ENCODE measurements around the gene SAP25. TPM values are rescaled to one million over a fixed set of nuclear protein-coding genes. Genes with fewer than 3 reads are reported as not detected.
A peak's percentile ranks its signal among the peaks of the same experiment; 100 is the strongest.

The SAP25 gene
- total RNA-seq, 1 experiment from 2014 or later: 3.0 TPM

GRCh38 chr7:100585511-100586265 lies 12.0 kb upstream of the SAP25 start, which contains the start of gene LRCH4:
TSS of gene LRCH4 (minus strand) at chr7:100586129. CDS start at chr7:100586100, 29 bp downstream.
- Histone ChIP-seq H3K4me1 (ENCODE audit: control insufficient read depth, insufficient read depth, low read length) (peaks cover 12% of the 10 kb centered on the region), H3K4me3 (ENCODE audit: low read depth in 2 of 2, low read length in 2 of 2) (peak within 1 kb of the TSS; percentile 89 to 93), H3K27me3 (ENCODE audit: control insufficient read depth, insufficient read depth, low read length) (no peaks in the 10 kb centered on the region), H3K9me3 (ENCODE audit: control insufficient read depth, insufficient read depth, low read depth, low read length) (no peaks in the 10 kb centered on the region), H3K27ac (ENCODE audit: low read length) (peak within 1 kb of the TSS; percentile 86), H3K36me3 (ENCODE audit: control insufficient read depth, insufficient read depth, low read length) (peaks cover 9% of the 10 kb centered on the region; the same call in 1 of the 2 replicates)
- DNase-seq (ENCODE audit: low read depth, low spot score) (no peak), ATAC-seq (peak; percentile 64)
- ChIA-PET CTCF (interaction anchor here (0.6 to 1.1 kb wide), 5 partner anchors 17 to 267 kb away, joined by 3 to 4 read pairs (median 3); partner anchors contain the start of gene SLC12A9), POLR2A (interaction anchor here (0.6 kb wide), 4 partner anchors 12 to 91 kb away, joined by 3 to 12 read pairs (median 6); no protein-coding TSS in a partner anchor)
- peak; percentile 94 for TF ChIP-seq POLR2AphosphoS5 (IDR thresholded peaks at IDR 0.05; ENCODE audit: low read depth, low read length)
- no peak for TF ChIP-seq TCF7L2 (IDR thresholded peaks at IDR 0.05; ENCODE audit: low read depth, low read length)
- TF ChIP-seq, protein P1, sequence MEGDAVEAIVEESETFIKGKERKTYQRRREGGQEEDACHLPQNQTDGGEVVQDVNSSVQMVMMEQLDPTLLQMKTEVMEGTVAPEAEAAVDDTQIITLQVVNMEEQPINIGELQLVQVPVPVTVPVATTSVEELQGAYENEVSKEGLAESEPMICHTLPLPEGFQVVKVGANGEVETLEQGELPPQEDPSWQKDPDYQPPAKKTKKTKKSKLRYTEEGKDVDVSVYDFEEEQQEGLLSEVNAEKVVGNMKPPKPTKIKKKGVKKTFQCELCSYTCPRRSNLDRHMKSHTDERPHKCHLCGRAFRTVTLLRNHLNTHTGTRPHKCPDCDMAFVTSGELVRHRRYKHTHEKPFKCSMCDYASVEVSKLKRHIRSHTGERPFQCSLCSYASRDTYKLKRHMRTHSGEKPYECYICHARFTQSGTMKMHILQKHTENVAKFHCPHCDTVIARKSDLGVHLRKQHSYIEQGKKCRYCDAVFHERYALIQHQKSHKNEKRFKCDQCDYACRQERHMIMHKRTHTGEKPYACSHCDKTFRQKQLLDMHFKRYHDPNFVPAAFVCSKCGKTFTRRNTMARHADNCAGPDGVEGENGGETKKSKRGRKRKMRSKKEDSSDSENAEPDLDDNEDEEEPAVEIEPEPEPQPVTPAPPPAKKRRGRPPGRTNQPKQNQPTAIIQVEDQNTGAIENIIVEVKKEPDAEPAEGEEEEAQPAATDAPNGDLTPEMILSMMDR (IDR thresholded peaks at IDR 0.05): no peak
- peak; percentile 90; the same call in 1 of the 2 replicates for TF ChIP-seq SIN3A (IDR thresholded peaks at IDR 0.05; ENCODE audit: borderline replicate concordance, insufficient read depth, low read depth, low read length)
- TF ChIP-seq, protein P2, sequence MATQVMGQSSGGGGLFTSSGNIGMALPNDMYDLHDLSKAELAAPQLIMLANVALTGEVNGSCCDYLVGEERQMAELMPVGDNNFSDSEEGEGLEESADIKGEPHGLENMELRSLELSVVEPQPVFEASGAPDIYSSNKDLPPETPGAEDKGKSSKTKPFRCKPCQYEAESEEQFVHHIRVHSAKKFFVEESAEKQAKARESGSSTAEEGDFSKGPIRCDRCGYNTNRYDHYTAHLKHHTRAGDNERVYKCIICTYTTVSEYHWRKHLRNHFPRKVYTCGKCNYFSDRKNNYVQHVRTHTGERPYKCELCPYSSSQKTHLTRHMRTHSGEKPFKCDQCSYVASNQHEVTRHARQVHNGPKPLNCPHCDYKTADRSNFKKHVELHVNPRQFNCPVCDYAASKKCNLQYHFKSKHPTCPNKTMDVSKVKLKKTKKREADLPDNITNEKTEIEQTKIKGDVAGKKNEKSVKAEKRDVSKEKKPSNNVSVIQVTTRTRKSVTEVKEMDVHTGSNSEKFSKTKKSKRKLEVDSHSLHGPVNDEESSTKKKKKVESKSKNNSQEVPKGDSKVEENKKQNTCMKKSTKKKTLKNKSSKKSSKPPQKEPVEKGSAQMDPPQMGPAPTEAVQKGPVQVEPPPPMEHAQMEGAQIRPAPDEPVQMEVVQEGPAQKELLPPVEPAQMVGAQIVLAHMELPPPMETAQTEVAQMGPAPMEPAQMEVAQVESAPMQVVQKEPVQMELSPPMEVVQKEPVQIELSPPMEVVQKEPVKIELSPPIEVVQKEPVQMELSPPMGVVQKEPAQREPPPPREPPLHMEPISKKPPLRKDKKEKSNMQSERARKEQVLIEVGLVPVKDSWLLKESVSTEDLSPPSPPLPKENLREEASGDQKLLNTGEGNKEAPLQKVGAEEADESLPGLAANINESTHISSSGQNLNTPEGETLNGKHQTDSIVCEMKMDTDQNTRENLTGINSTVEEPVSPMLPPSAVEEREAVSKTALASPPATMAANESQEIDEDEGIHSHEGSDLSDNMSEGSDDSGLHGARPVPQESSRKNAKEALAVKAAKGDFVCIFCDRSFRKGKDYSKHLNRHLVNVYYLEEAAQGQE (IDR thresholded peaks at IDR 0.05; ENCODE audit: insufficient read depth in 1 of 2, low read depth in 2 of 2, low read length in 1 of 2): peak in 1 of 2 experiments; percentile 59; a peak in 1 of 4 replicates
- in situ Hi-C loops (cut with HindIII; ENCODE audit: low pct_unique_long_range_greater_than_20kb, low sequenced_read_pairs): no loop called here
- BruUV-seq (replicated peaks): no TSS peak
- intact Hi-C loops (cut with micrococcal nuclease; ENCODE audit: unreplicated experiment): no loop called here

DNA sequence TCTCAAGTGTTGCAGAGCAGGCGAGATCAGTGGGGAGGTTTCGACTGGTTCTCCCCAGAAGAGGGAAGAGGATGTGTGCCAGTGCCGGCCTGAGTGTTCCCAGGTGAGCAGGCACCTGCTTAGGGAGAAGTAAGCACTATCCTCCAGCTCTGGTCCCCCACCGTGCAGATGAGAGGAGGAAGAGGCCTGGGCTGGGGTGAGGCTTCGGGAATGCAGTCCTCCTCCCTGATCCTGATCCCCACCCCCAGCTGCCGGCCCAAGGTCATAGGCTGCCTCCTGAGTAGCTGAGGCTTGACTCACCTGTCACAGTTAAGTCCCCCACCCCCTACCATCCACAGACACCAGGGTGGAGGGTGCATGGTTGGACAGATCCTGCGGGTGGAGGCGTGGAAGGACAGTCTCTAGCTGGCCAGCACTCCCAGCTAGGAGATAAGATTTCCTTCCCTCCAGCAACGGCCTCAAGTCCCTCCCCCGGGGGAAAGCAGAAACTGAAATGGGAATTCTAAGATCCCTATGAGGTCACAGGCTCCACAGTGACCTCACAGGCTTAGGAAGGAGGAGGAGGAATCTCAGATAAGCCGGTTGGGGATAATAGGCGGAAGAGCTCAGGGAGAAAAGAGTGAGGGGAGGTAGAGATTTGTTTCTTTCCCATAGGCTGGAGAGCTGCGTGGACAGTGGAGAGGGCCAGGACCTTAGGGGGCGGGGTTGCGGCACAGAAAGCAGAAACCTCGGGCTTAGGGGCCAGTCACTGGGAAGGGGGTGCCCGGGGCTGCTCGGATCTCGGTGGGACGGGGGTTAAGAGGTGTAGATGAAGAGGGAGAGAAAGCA lies 11.2 kb upstream of the SAP25 start:
- no peak for ATAC-seq
- no peaks in the 10 kb centered on the region for H3K9me3 ChIP-seq (ENCODE audit: control insufficient read depth, insufficient read depth, low read depth, low read length)
- intact Hi-C loops (cut with micrococcal nuclease; ENCODE audit: unreplicated experiment): no loop called here
- TF ChIP-seq POLR2AphosphoS5 (IDR thresholded peaks at IDR 0.05; ENCODE audit: low read depth, low read length) (no peak), TCF7L2 (IDR thresholded peaks at IDR 0.05; ENCODE audit: low read depth, low read length) (no peak), SIN3A (IDR thresholded peaks at IDR 0.05; ENCODE audit: borderline replicate concordance, insufficient read depth, low read depth, low read length) (no peak)
- TF ChIP-seq, protein P2 (IDR thresholded peaks at IDR 0.05; ENCODE audit: insufficient read depth in 1 of 2, low read depth in 2 of 2, low read length in 1 of 2): no peak
- TF ChIP-seq, protein P1 (IDR thresholded peaks at IDR 0.05): no peak
- peak overlapping the region; percentile 89 to 93 for H3K4me3 ChIP-seq (ENCODE audit: low read depth in 2 of 2, low read length in 2 of 2)
- ChIA-PET CTCF (no interaction called here), POLR2A (interaction anchor here (0.6 kb wide), 3 partner anchors 24 to 91 kb away, joined by 3 to 12 read pairs (median 6); no protein-coding TSS in a partner anchor)
- no peak for DNase-seq (ENCODE audit: low read depth, low spot score)
- peaks cover 9% of the 10 kb centered on the region; the same call in 1 of the 2 replicates for H3K36me3 ChIP-seq (ENCODE audit: control insufficient read depth, insufficient read depth, low read length)
- BruUV-seq (replicated peaks): TSS peak; percentile 56
- in situ Hi-C loops (cut with HindIII; ENCODE audit: low pct_unique_long_range_greater_than_20kb, low sequenced_read_pairs): no loop called here
- no peaks in the 10 kb centered on the region for H3K27me3 ChIP-seq (ENCODE audit: control insufficient read depth, insufficient read depth, low read length)
- H3K4me1 ChIP-seq (ENCODE audit: control insufficient read depth, insufficient read depth, low read length): peaks cover 12% of the 10 kb centered on the region
- peak overlapping the region; percentile 86 for H3K27ac ChIP-seq (ENCODE audit: low read length)

Measured in Panc1 (cell line).